GM12878 (cell line): ENCODE results near the gene NDOR1. TPM values are rescaled to one million over a fixed set of nuclear protein-coding genes. Genes with fewer than 3 reads are reported as not detected.
A peak's percentile ranks its signal among the peaks of the same experiment; 100 is the strongest.

ENCODE experiments used
- ATAC-seq: fragments of 200-7000 bp; cut with Tn5 transposase; 3 replicates; pipeline ENCODE4 v1.9.1; 2020; ENCODE audit warnings: mild to moderate bottlenecking, moderate library complexity
- BruUV-seq: library from RNA; stranded (reverse); fragments of 400-500 nt; replicated peaks from 2 replicates; lab custom pipeline; 2021; lab: Mats Ljungman, UMichigan
- CTCF ChIA-PET: fragments of 300-600 bp; sonication (Branson Sonifier 250); formaldehyde crosslinking; extraction: SDS; loops from one replicate; lab custom pipeline; 2021; ENCODE audit warnings: inconsistent platforms; lab: Yijun Ruan, JAX
- POLR2A ChIA-PET: fragments of 350-600 bp; formaldehyde crosslinking; extraction: SDS; loops from one replicate; lab custom pipeline; 2021; ENCODE audit warnings: inconsistent platforms; lab: Charles Lee
- RAD21 ChIA-PET: fragments of 300-600 bp; sonication (Branson Sonifier 250); formaldehyde crosslinking; loops from one replicate; lab custom pipeline; 2023; ENCODE audit warnings: antibody characterized with exemption; ENCODE audit not compliant: unreplicated experiment; lab: Charles Lee
- SMC1A ChIA-PET: fragments of 300-600 bp; sonication (Branson Sonifier 250); formaldehyde crosslinking; loops from one replicate; lab custom pipeline; 2023; ENCODE audit not compliant: unreplicated experiment, uncharacterized antibody; lab: Charles Lee
- DNase-seq: peaks from one replicate; pipeline ENCODE4 v3.0.0-alpha.2; 2011; ENCODE audit warnings: low read depth, low spot score
- FAIRE-seq: peaks from 3 replicates; lab custom pipeline; 2011; peaks lifted over from hg19 to GRCh38; lab: Jason Lieb, UNC
- H2AFZ ChIP-seq: 2 replicates; pipeline ENCODE4 v1.6.0; 2011; ENCODE audit warnings: low read depth, low read length, control low read depth; ENCODE audit not compliant: control insufficient read depth
- H3K27ac ChIP-seq: 2 replicates; pipeline ENCODE4 v1.5.1; 2011; ENCODE audit warnings: control low read depth; ENCODE audit not compliant: control insufficient read depth, insufficient read depth
- H3K27me3 ChIP-seq, 2 experiments: replicated peaks in 1 of 2; 2 replicates each; pipeline versions ENCODE4 v1.6.0 to v1.6.1; 2011; ENCODE audit warnings: low read length in 1 of 2; ENCODE audit not compliant: control insufficient read depth in 2 of 2, insufficient read depth in 2 of 2
- H3K36me3 ChIP-seq, 2 experiments: 2 replicates each; pipeline ENCODE4 v1.5.1; 2011; ENCODE audit warnings: low read length in 1 of 2; ENCODE audit not compliant: control insufficient read depth in 2 of 2, insufficient read depth in 2 of 2
- H3K4me1 ChIP-seq: 2 replicates; pipeline ENCODE4 v1.6.1; 2011; ENCODE audit warnings: mild to moderate bottlenecking, low read length, moderate library complexity, mixed read lengths; ENCODE audit not compliant: control insufficient read depth, insufficient read depth
- H3K4me2 ChIP-seq: 2 replicates; pipeline ENCODE4 v1.6.0; 2011; ENCODE audit warnings: control low read depth; ENCODE audit not compliant: control insufficient read depth, insufficient read depth
- H3K4me3 ChIP-seq: fragments of 200-600 bp; sonication (generic); 2 replicates; pipeline ENCODE4 v1.5.1; 2016
- H3K79me2 ChIP-seq: 2 replicates; pipeline ENCODE4 v1.6.0; 2011; ENCODE audit warnings: low read length; ENCODE audit not compliant: control insufficient read depth, insufficient read depth
- H3K9ac ChIP-seq: 2 replicates; pipeline ENCODE4 v1.8.0; 2011; ENCODE audit warnings: low read length, control low read depth, mixed read lengths; ENCODE audit not compliant: control insufficient read depth, insufficient read depth
- H3K9me3 ChIP-seq: replicated peaks from 3 replicates; pipeline ENCODE4 v1.5.1; 2011; ENCODE audit warnings: mild to moderate bottlenecking, low read length; ENCODE audit not compliant: control insufficient read depth, insufficient read depth
- H4K20me1 ChIP-seq: 2 replicates; pipeline ENCODE4 v1.6.0; 2011; ENCODE audit not compliant: control insufficient read depth, insufficient read depth
- LARP7 ChIP-seq: fragments of 450-650 bp; IDR thresholded peaks from 2 replicates; pipeline ENCODE4 v1.6.1; 2017; ENCODE audit warnings: mild to moderate bottlenecking
- RB1 ChIP-seq: fragments of 450-650 bp; formaldehyde crosslinking; IDR thresholded peaks from 2 replicates; pipeline ENCODE4 v1.6.1; 2017; ENCODE audit warnings: mild to moderate bottlenecking, borderline replicate concordance
- SIX5 ChIP-seq: IDR thresholded peaks from 2 replicates; pipeline ENCODE4 v1.6.1; 2011; ENCODE audit warnings: mild to moderate bottlenecking, low read depth, low read length, moderate library complexity; ENCODE audit not compliant: severe bottlenecking
- SREBF1 ChIP-seq: IDR thresholded peaks from 2 replicates; pipeline ENCODE4 v1.6.1; 2012; ENCODE audit warnings: mild to moderate bottlenecking, low read length
- WGBS: methylation state at CpG from one replicate; pipeline ENCODE4 v1.1.6; 2016; ENCODE audit warnings: low lambda C conversion rate; ENCODE audit not compliant: insufficient replicate concordance, insufficient coverage; ENCODE audit errors: missing lambda C conversion rate; 5-methylcytosine and 5-hydroxymethylcytosine counted together
- in situ Hi-C: fragments of 300-500 bp; cut with MboI; formaldehyde crosslinking; loops from 9 replicates; pipeline ENCODE4 v1.14.3; 2018; ENCODE audit warnings: mixed read lengths
- intact Hi-C: fragments of 100-400 bp; cut with micrococcal nuclease; formaldehyde crosslinking; loops from one replicate; pipeline ENCODE4 v1.14.2; 2022; ENCODE audit not compliant: unreplicated experiment
- polyA plus RNA-seq, 11 experiments: library from polyadenylated mRNA; depleted of rRNA in 4 of 11; unstranded in 6 of 11; stranded (reverse) in 5 of 11; fragments of >200 nt; fragmentation: Nextera tagmentation in 4 of 11; fragmentation: Illumina TruSeq in 1 of 11; extraction: Ambion mirVana in 4 of 11; extraction: Trizol in 1 of 11; gene quantifications; 1 replicate in 1 of 11; 2 replicates in 10 of 11; pipeline versions ENCODE4 v1.2.1 to v1.2.3, GENCODE V29; 2011 to 2016; ENCODE audit warnings: inconsistent platforms in 2 of 11, missing spikeins in 2 of 11, low read depth in 1 of 11
- total RNA-seq, 4 experiments: library from RNA; depleted of rRNA in 3 of 4; stranded (reverse); fragments of >200 nt in 3 of 4; fragmentation: Illumina TruSeq in 1 of 4; extraction: Trizol in 1 of 4; gene quantifications; 2 replicates each; pipeline versions ENCODE4 v1.2.1 to v1.2.3, GENCODE V29; 2013 to 2021

Gene NDOR1
- total and polyA plus RNA-seq, 10 of the 15 experiments (the other 5 are each of a cell fraction or from before 2014, with no cell fraction given), result 0.04 to 32.9 (median 11.1) TPM

DNA sequence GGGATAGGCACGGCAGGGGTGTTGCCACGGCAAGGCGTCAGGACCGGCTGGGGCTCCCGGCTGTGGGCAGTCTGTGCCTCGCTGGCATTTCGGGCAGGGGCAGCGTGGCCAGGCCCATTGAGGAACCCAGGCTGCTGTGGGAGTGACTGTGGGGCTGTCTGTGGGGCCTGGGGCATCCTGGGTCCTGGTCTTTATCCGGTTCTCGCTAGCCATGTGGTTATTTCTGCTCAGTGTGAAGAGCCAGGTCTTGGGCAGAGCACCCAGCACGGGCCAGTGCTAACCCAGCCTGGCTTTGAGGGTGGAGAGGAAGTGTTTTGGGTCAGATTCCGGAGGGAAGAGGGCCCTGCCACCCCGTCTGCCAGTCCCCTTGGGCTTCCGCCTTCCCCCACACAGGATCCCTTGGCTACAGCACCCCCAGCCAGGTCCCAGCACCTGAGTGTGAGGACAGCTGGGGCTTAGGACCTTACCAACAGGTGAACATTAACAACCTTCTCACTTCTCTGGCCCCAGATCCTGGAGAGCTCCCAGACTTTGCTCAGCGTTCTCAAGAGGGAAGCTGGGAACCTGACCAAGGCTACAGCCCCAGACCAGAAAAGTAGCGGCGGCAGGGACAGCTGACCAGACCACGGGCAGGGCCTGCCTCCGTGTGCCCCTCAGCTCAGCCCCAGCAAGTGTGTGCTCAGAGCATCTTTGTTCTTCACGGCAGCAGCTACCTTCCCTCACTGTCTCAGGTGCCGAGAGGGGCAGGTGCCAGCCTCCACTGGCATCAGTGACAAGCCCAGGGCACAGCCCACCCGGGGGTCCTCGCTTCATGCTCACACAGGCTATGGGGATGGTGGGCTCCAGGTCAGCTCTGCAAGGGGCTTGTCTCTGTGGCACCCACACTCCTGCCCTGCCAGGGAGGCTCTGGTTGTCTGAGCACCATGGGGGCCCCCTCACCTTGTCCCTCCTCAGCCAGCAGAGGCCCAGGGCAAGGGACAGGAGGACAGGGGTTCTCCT is 15.9 kb upstream of the NDOR1 start:
- intact Hi-C loops, result loop anchor here (5.0 kb wide), 2 partner anchors 33 to 62 kb away; partner anchors contain the start of gene RNF208
- H3K9ac ChIP-seq, result peak overlapping the region; percentile 80
- no peak for DNase-seq
- ChIA-PET SMC1A (interaction anchor here (0.7 to 2.5 kb wide), 11 partner anchors 9 to 94 kb away, joined by 3 to 13 read pairs (median 4); partner anchors contain the start of gene TPRN), RAD21 (interaction anchor here (0.6 to 3.6 kb wide), 15 partner anchors 7 to 163 kb away, joined by 3 to 23 read pairs (median 5); partner anchors contain the start of genes DPP7, RNF208, RNF224 and TPRN), POLR2A (interaction anchor here (0.7 to 4.6 kb wide), 14 partner anchors 9 to 198 kb away, joined by 3 to 22 read pairs (median 8); partner anchors contain the start of genes CYSRT1, RNF208, RNF224 and TMEM210)
- H3K4me1 ChIP-seq, result peaks cover 22% of the 10 kb centered on the region
- H3K79me2 ChIP-seq, result peaks cover 35% of the 10 kb centered on the region
- no TSS peak for BruUV-seq
- H3K9me3 ChIP-seq, result no peaks in the 10 kb centered on the region
- no peaks in the 10 kb centered on the region for H3K27me3 ChIP-seq
- H3K4me3 ChIP-seq, result peak overlapping the region; percentile 99
- peaks cover 0 to 11% of the 10 kb centered on the region in 2 experiments; a peak in 3 of 4 replicates for H3K36me3 ChIP-seq
- no peak overlapping the region for H2AFZ ChIP-seq
- FAIRE-seq, result no peak
- in situ Hi-C loops, result no loop called here
- WGBS, result 28% methylated on average over 22 of the region's 23 CpGs
- no peak for ATAC-seq
- peak overlapping the region; percentile 93 for H3K4me2 ChIP-seq
- TF ChIP-seq SREBF1 (no peak), LARP7 (peak; percentile 53; the same call in 1 of the 2 replicates), RB1 (no peak), SIX5 (no peak)
- TF ChIP-seq, all 136 proteins: peak for 1
- CTCF ChIA-PET, result interaction anchor here (0.6 to 2.7 kb wide), 19 partner anchors 11 to 143 kb away, joined by 3 to 21 read pairs (median 6); partner anchors contain the start of genes CYSRT1, MAN1B1, RNF208 and RNF224
- Histone ChIP-seq H3K27ac (peak overlapping the region; percentile 77), H4K20me1 (peaks cover 7% of the 10 kb centered on the region; the same call in 1 of the 2 replicates)
